Hepatocyte (in vitro differentiated cells): ENCODE results near the gene MRPS15. TPM values are rescaled to one million over a fixed set of nuclear protein-coding genes. Genes with fewer than 3 reads are reported as not detected.

Experiments used
- DNase-seq: peaks from one replicate; pipeline ENCODE4 v3.0.0-alpha.2; 2016; ENCODE audit warnings: low spot score
- H2AFZ ChIP-seq: fragments of 200-600 bp; sonication (generic); 2 replicates; pipeline ENCODE4 v1.6.0; 2016; ENCODE audit warnings: antibody characterized with exemption, mild to moderate bottlenecking
- H3K27ac ChIP-seq: fragments of 200-600 bp; sonication (generic); 2 replicates; pipeline ENCODE4 v1.5.1; 2016; ENCODE audit warnings: mild to moderate bottlenecking
- H3K27me3 ChIP-seq: fragments of 200-600 bp; sonication (generic); 2 replicates; pipeline ENCODE4 v1.6.1; 2016
- H3K36me3 ChIP-seq: fragments of 200-600 bp; sonication (generic); replicated peaks from 2 replicates; pipeline ENCODE4 v1.5.1; 2016; ENCODE audit warnings: low read depth; ENCODE audit not compliant: insufficient read depth
- H3K4me1 ChIP-seq: fragments of 200-600 bp; sonication (generic); 2 replicates; pipeline ENCODE4 v1.5.1; 2016; ENCODE audit warnings: mild to moderate bottlenecking, moderate library complexity; ENCODE audit not compliant: insufficient read depth
- H3K4me2 ChIP-seq: fragments of 200-600 bp; sonication (generic); 2 replicates; pipeline ENCODE4 v1.6.0; 2016
- H3K4me3 ChIP-seq: fragments of 200-600 bp; sonication (generic); 2 replicates; pipeline ENCODE4 v1.5.1; 2016; ENCODE audit warnings: mild to moderate bottlenecking
- H3K79me2 ChIP-seq: fragments of 200-600 bp; sonication (generic); 2 replicates; pipeline ENCODE4 v1.6.0; 2017; ENCODE audit warnings: mild to moderate bottlenecking
- H3K9me2 ChIP-seq: fragments of 200-600 bp; sonication (generic); replicated peaks from 2 replicates; pipeline ENCODE4 v1.6.0; 2017; ENCODE audit warnings: mild to moderate bottlenecking; ENCODE audit not compliant: insufficient read depth
- H3K9me3 ChIP-seq: fragments of 200-600 bp; sonication (generic); 2 replicates; pipeline ENCODE4 v1.5.1; 2016; ENCODE audit warnings: low read depth, mild to moderate bottlenecking
- H4K20me1 ChIP-seq: fragments of 200-600 bp; sonication (generic); 2 replicates; pipeline ENCODE4 v1.6.0; 2016; ENCODE audit warnings: mild to moderate bottlenecking; ENCODE audit not compliant: insufficient read depth, poor library complexity, severe bottlenecking
- CTCF ChIP-seq: fragments of 200-600 bp; sonication (generic); IDR thresholded peaks from 2 replicates; pipeline ENCODE4 v1.5.1; 2016; ENCODE audit warnings: antibody characterized with exemption, mild to moderate bottlenecking; ENCODE audit not compliant: poor library complexity
- EZH2 ChIP-seq: fragments of 200-600 bp; sonication (generic); IDR thresholded peaks from 2 replicates; pipeline ENCODE4 v1.6.1; 2016; ENCODE audit warnings: antibody characterized with exemption, mild to moderate bottlenecking, borderline replicate concordance
- EZH2phosphoT487 ChIP-seq: fragments of 200-600 bp; sonication (generic); IDR thresholded peaks from one replicate; pipeline ENCODE4 v1.6.1; 2018; ENCODE audit warnings: antibody characterized with exemption, mild to moderate bottlenecking, low read depth, moderate library complexity; ENCODE audit not compliant: unreplicated experiment, severe bottlenecking
- WGBS: methylation state at CpG from one replicate; pipeline ENCODE4 v1.1.6; 2016; ENCODE audit warnings: low lambda C conversion rate; ENCODE audit errors: missing lambda C conversion rate; 5-methylcytosine and 5-hydroxymethylcytosine counted together
- polyA plus RNA-seq: library from polyadenylated mRNA; unstranded; fragments of >200 nt; fragmentation: Nextera tagmentation; extraction: Ambion mirVana; gene quantifications from 2 replicates; pipeline ENCODE4 v1.2.1, GENCODE V29; 2016
- total RNA-seq: library from RNA; depleted of rRNA; stranded (reverse); fragments of >200 nt; gene quantifications from 2 replicates; pipeline ENCODE4 v1.2.3, GENCODE V29; 2014

MRPS15 gene
- total and polyA plus RNA-seq, 2 experiments from 2014 or later = 63.2 to 127 TPM

- H3K27me3 ChIP-seq = no peaks in the 10 kb centered on the region
- no peaks in the 10 kb centered on the region for H3K79me2 ChIP-seq
- H3K4me2 ChIP-seq = no peak overlapping the region
- H3K27ac ChIP-seq = no peak overlapping the region
- no peaks in the 10 kb centered on the region for H3K36me3 ChIP-seq
- H3K4me1 ChIP-seq = no peaks in the 10 kb centered on the region
- TF ChIP-seq EZH2 = no peak
- no peak for TF ChIP-seq CTCF
- no peak for TF ChIP-seq EZH2phosphoT487
- DNase-seq = no peak
- 84% methylated on average over 22 of the region's 22 CpGs for WGBS
- no peak overlapping the region for H3K4me3 ChIP-seq
- no peak overlapping the region for H2AFZ ChIP-seq
- no peaks in the 10 kb centered on the region for H3K9me2 ChIP-seq
- H4K20me1 ChIP-seq = no peaks in the 10 kb centered on the region
- H3K9me3 ChIP-seq = no peaks in the 10 kb centered on the region
Observed at GRCh38 chr1:36471830-36472641, 7.9 kb upstream of the MRPS15 start.

GRCh38 chr1:36469163-36469562 is 5.0 kb upstream of the MRPS15 start:
- TF ChIP-seq EZH2phosphoT487 = no peak
- no peak for TF ChIP-seq EZH2
- no peak for TF ChIP-seq CTCF
- Histone ChIP-seq H3K9me2 (no peaks in the 10 kb centered on the region), H4K20me1 (no peaks in the 10 kb centered on the region), H3K4me2 (no peak overlapping the region), H3K4me1 (peaks cover 14% of the 10 kb centered on the region), H3K36me3 (no peaks in the 10 kb centered on the region), H3K9me3 (no peaks in the 10 kb centered on the region), H3K79me2 (no peaks in the 10 kb centered on the region), H2AFZ (no peak overlapping the region), H3K27me3 (no peaks in the 10 kb centered on the region), H3K4me3 (no peak overlapping the region), H3K27ac (no peak overlapping the region)
- WGBS = 72% methylated on average over 2 of the region's 2 CpGs
- no peak for DNase-seq

GRCh38 chr1:36467700-36468455 is 3.7 kb upstream of the MRPS15 start:
- DNase-seq = no peak
- H3K36me3 ChIP-seq = no peaks in the 10 kb centered on the region
- no peaks in the 10 kb centered on the region for H4K20me1 ChIP-seq
- WGBS = 94% methylated on average over 10 of the region's 10 CpGs
- H3K27me3 ChIP-seq = no peaks in the 10 kb centered on the region
- peaks cover 16% of the 10 kb centered on the region for H3K4me1 ChIP-seq
- no peaks in the 10 kb centered on the region for H3K9me2 ChIP-seq
- H2AFZ ChIP-seq = no peak overlapping the region
- H3K79me2 ChIP-seq = peaks cover 12% of the 10 kb centered on the region
- H3K4me2 ChIP-seq = no peak overlapping the region
- no peak overlapping the region for H3K4me3 ChIP-seq
- TF ChIP-seq CTCF (no peak), EZH2phosphoT487 (no peak), EZH2 (no peak)
- H3K27ac ChIP-seq = no peak overlapping the region
- H3K9me3 ChIP-seq = no peaks in the 10 kb centered on the region
